GM12878 (cell line): ENCODE measurements around the gene CDH18. TPM values are rescaled to one million over a fixed set of nuclear protein-coding genes. Genes with fewer than 3 reads are reported as not detected.

Source experiments
- ATAC-seq: fragments of 200-7000 bp; cut with Tn5 transposase; 3 replicates; pipeline ENCODE4 v1.9.1; 2020; ENCODE audit warnings: mild to moderate bottlenecking, moderate library complexity
- BruUV-seq: library from RNA; stranded (reverse); fragments of 400-500 nt; replicated peaks from 2 replicates; lab custom pipeline; 2021; lab: Mats Ljungman, UMichigan
- CTCF ChIA-PET: fragments of 300-600 bp; sonication (Branson Sonifier 250); formaldehyde crosslinking; extraction: SDS; loops from one replicate; lab custom pipeline; 2021; ENCODE audit warnings: inconsistent platforms; lab: Yijun Ruan, JAX
- POLR2A ChIA-PET: fragments of 350-600 bp; formaldehyde crosslinking; extraction: SDS; loops from one replicate; lab custom pipeline; 2021; ENCODE audit warnings: inconsistent platforms; lab: Charles Lee
- RAD21 ChIA-PET: fragments of 300-600 bp; sonication (Branson Sonifier 250); formaldehyde crosslinking; loops from one replicate; lab custom pipeline; 2023; ENCODE audit warnings: antibody characterized with exemption; ENCODE audit not compliant: unreplicated experiment; lab: Charles Lee
- SMC1A ChIA-PET: fragments of 300-600 bp; sonication (Branson Sonifier 250); formaldehyde crosslinking; loops from one replicate; lab custom pipeline; 2023; ENCODE audit not compliant: unreplicated experiment, uncharacterized antibody; lab: Charles Lee
- DNase-seq: peaks from one replicate; pipeline ENCODE4 v3.0.0-alpha.2; 2011; ENCODE audit warnings: low read depth, low spot score
- FAIRE-seq: peaks from 3 replicates; lab custom pipeline; 2011; peaks lifted over from hg19 to GRCh38; lab: Jason Lieb, UNC
- H2AFZ ChIP-seq: 2 replicates; pipeline ENCODE4 v1.6.0; 2011; ENCODE audit warnings: low read depth, low read length, control low read depth; ENCODE audit not compliant: control insufficient read depth
- H3K27ac ChIP-seq: 2 replicates; pipeline ENCODE4 v1.5.1; 2011; ENCODE audit warnings: control low read depth; ENCODE audit not compliant: control insufficient read depth, insufficient read depth
- H3K27me3 ChIP-seq, 2 experiments: replicated peaks in 1 of 2; 2 replicates each; pipeline versions ENCODE4 v1.6.0 to v1.6.1; 2011; ENCODE audit warnings: low read length in 1 of 2; ENCODE audit not compliant: control insufficient read depth in 2 of 2, insufficient read depth in 2 of 2
- H3K36me3 ChIP-seq, 2 experiments: 2 replicates each; pipeline ENCODE4 v1.5.1; 2011; ENCODE audit warnings: low read length in 1 of 2; ENCODE audit not compliant: control insufficient read depth in 2 of 2, insufficient read depth in 2 of 2
- H3K4me1 ChIP-seq: 2 replicates; pipeline ENCODE4 v1.6.1; 2011; ENCODE audit warnings: mild to moderate bottlenecking, low read length, moderate library complexity, mixed read lengths; ENCODE audit not compliant: control insufficient read depth, insufficient read depth
- H3K4me2 ChIP-seq: 2 replicates; pipeline ENCODE4 v1.6.0; 2011; ENCODE audit warnings: control low read depth; ENCODE audit not compliant: control insufficient read depth, insufficient read depth
- H3K4me3 ChIP-seq: fragments of 200-600 bp; sonication (generic); 2 replicates; pipeline ENCODE4 v1.5.1; 2016
- H3K79me2 ChIP-seq: 2 replicates; pipeline ENCODE4 v1.6.0; 2011; ENCODE audit warnings: low read length; ENCODE audit not compliant: control insufficient read depth, insufficient read depth
- H3K9ac ChIP-seq: 2 replicates; pipeline ENCODE4 v1.8.0; 2011; ENCODE audit warnings: low read length, control low read depth, mixed read lengths; ENCODE audit not compliant: control insufficient read depth, insufficient read depth
- H3K9me3 ChIP-seq: replicated peaks from 3 replicates; pipeline ENCODE4 v1.5.1; 2011; ENCODE audit warnings: mild to moderate bottlenecking, low read length; ENCODE audit not compliant: control insufficient read depth, insufficient read depth
- H4K20me1 ChIP-seq: 2 replicates; pipeline ENCODE4 v1.6.0; 2011; ENCODE audit not compliant: control insufficient read depth, insufficient read depth
- DPF2 ChIP-seq: fragments of 450-650 bp; IDR thresholded peaks from 2 replicates; pipeline ENCODE4 v1.6.1; 2017; ENCODE audit warnings: mild to moderate bottlenecking
- EED ChIP-seq: sonication (generic); IDR thresholded peaks from 2 replicates; pipeline ENCODE4 v1.6.1; 2016; ENCODE audit warnings: antibody characterized with exemption, low read depth
- EP300 ChIP-seq, 2 experiments: fragments of 150-350 bp in 1 of 2; IDR thresholded peaks; 2 replicates each; pipeline ENCODE4 v1.6.1; 2011 to 2012; ENCODE audit warnings: low read depth in 2 of 2, low read length in 2 of 2, borderline replicate concordance in 1 of 2, improper control_type of control experiment in 1 of 2, inconsistent platforms in 1 of 2; ENCODE audit not compliant: control insufficient read depth in 1 of 2
- EZH2 ChIP-seq: IDR thresholded peaks from 2 replicates; pipeline ENCODE4 v1.6.1; 2012; ENCODE audit warnings: low read depth, mild to moderate bottlenecking, control low read depth, inconsistent platforms, low read length, borderline replicate concordance; ENCODE audit not compliant: control insufficient read depth
- HDAC6 ChIP-seq: fragments of 200-600 bp; sonication (generic); IDR thresholded peaks from one replicate; pipeline ENCODE4 v1.8.0; 2017; ENCODE audit warnings: antibody characterized with exemption; ENCODE audit not compliant: unreplicated experiment
- IRF4 ChIP-seq: IDR thresholded peaks from 2 replicates; pipeline ENCODE4 v1.6.1; 2011; ENCODE audit warnings: low read depth, low read length
- KLF5 ChIP-seq: fragments of 450-650 bp; IDR thresholded peaks from 2 replicates; pipeline ENCODE4 v1.6.1; 2014; ENCODE audit warnings: mild to moderate bottlenecking; ENCODE audit not compliant: partially characterized antibody
- MYC ChIP-seq: IDR thresholded peaks from 2 replicates; pipeline ENCODE4 v1.6.1; 2011; ENCODE audit warnings: mild to moderate bottlenecking, low read length, moderate library complexity, inconsistent platforms; ENCODE audit not compliant: insufficient read depth, insufficient replicate concordance, insufficient read length, severe bottlenecking
- PRDM15 ChIP-seq: fragments of 450-650 bp; formaldehyde crosslinking; IDR thresholded peaks from 2 replicates; pipeline ENCODE4 v1.4.0; 2020; ENCODE audit warnings: mild to moderate bottlenecking, moderate library complexity
- SMAD1 ChIP-seq: fragments of 450-650 bp; IDR thresholded peaks from 2 replicates; pipeline ENCODE4 v1.6.1; 2018; ENCODE audit warnings: mild to moderate bottlenecking, low read depth; ENCODE audit not compliant: partially characterized antibody
- SREBF2 ChIP-seq: IDR thresholded peaks from 2 replicates; pipeline ENCODE4 v1.6.1; 2012; ENCODE audit warnings: mild to moderate bottlenecking, low read length
- USF1 ChIP-seq: IDR thresholded peaks from 2 replicates; pipeline ENCODE4 v1.6.1; 2011; ENCODE audit warnings: borderline replicate concordance, low read depth, mild to moderate bottlenecking, moderate library complexity, mixed read lengths, low read length; ENCODE audit not compliant: insufficient read depth; ENCODE audit errors: extremely low read length
- ZNF622 ChIP-seq: fragments of 450-650 bp; IDR thresholded peaks from 2 replicates; pipeline ENCODE4 v1.6.1; 2017; ENCODE audit warnings: mild to moderate bottlenecking, inconsistent platforms
- WGBS: methylation state at CpG from one replicate; pipeline ENCODE4 v1.1.6; 2016; ENCODE audit warnings: low lambda C conversion rate; ENCODE audit not compliant: insufficient replicate concordance, insufficient coverage; ENCODE audit errors: missing lambda C conversion rate; 5-methylcytosine and 5-hydroxymethylcytosine counted together
- in situ Hi-C: fragments of 300-500 bp; cut with MboI; formaldehyde crosslinking; loops from 9 replicates; pipeline ENCODE4 v1.14.3; 2018; ENCODE audit warnings: mixed read lengths
- intact Hi-C: fragments of 100-400 bp; cut with micrococcal nuclease; formaldehyde crosslinking; loops from one replicate; pipeline ENCODE4 v1.14.2; 2022; ENCODE audit not compliant: unreplicated experiment
- polyA plus RNA-seq, 11 experiments: library from polyadenylated mRNA; depleted of rRNA in 4 of 11; unstranded in 6 of 11; stranded (reverse) in 5 of 11; fragments of >200 nt; fragmentation: Nextera tagmentation in 4 of 11; fragmentation: Illumina TruSeq in 1 of 11; extraction: Ambion mirVana in 4 of 11; extraction: Trizol in 1 of 11; gene quantifications; 1 replicate in 1 of 11; 2 replicates in 10 of 11; pipeline versions ENCODE4 v1.2.1 to v1.2.3, GENCODE V29; 2011 to 2016; ENCODE audit warnings: inconsistent platforms in 2 of 11, missing spikeins in 2 of 11, low read depth in 1 of 11
- total RNA-seq, 4 experiments: library from RNA; depleted of rRNA in 3 of 4; stranded (reverse); fragments of >200 nt in 3 of 4; fragmentation: Illumina TruSeq in 1 of 4; extraction: Trizol in 1 of 4; gene quantifications; 2 replicates each; pipeline versions ENCODE4 v1.2.1 to v1.2.3, GENCODE V29; 2013 to 2021

Gene CDH18
- total and polyA plus RNA-seq, 10 of the 15 experiments (the other 5 are each of a cell fraction or from before 2014, with no cell fraction given) = 0.41 TPM; not detected in 9

GRCh38 chr5:19498852-19499251 is 489.1 kb downstream of the CDH18 start:
- RAD21 ChIA-PET = no interaction called here
- 14% methylated on average over 2 of the region's 2 CpGs for WGBS
- BruUV-seq = no TSS peak

GRCh38 chr5:19497229-19497815 is 490.7 kb downstream of the CDH18 start:
- Histone ChIP-seq H3K27ac (no peak overlapping the region), H3K9me3 (no peaks in the 10 kb centered on the region), H4K20me1 (no peaks in the 10 kb centered on the region), H3K4me1 (no peaks in the 10 kb centered on the region), H2AFZ (no peak overlapping the region), H3K4me3 (no peak overlapping the region), H3K36me3 (no peaks in the 10 kb centered on the region), H3K27me3 (no peaks in the 10 kb centered on the region), H3K9ac (no peak overlapping the region), H3K79me2 (no peaks in the 10 kb centered on the region), H3K4me2 (no peak overlapping the region)
- no TSS peak for BruUV-seq
- ATAC-seq = no peak
- SMC1A ChIA-PET = no interaction called here
- in situ Hi-C loops = no loop called here
- RAD21 ChIA-PET = no interaction called here
- CTCF ChIA-PET = interaction anchor here (0.7 kb wide), 1 partner anchor 1104 kb away, joined by 3 read pairs; no protein-coding TSS in a partner anchor
- intact Hi-C loops = no loop called here
- no peak for FAIRE-seq
- WGBS = 12% methylated on average over 3 of the region's 3 CpGs
- DNase-seq = no peak
- POLR2A ChIA-PET = no interaction called here
- no peak for TF ChIP-seq MYC
- TF ChIP-seq KLF5 = no peak
- no peak for TF ChIP-seq SMAD1
- TF ChIP-seq IRF4 = no peak
- TF ChIP-seq DPF2 = no peak
- no peak for TF ChIP-seq USF1
- no peak for TF ChIP-seq ZNF622
- no peak for TF ChIP-seq HDAC6
- no peak for TF ChIP-seq EP300 (IDR thresholded peaks at IDR 0.05; ENCODE audit: borderline replicate concordance in 1 of 2, control insufficient read depth in 1 of 2, low read depth in 2 of 2, low read length in 2 of 2)
- no peak for TF ChIP-seq EED
- no peak for TF ChIP-seq PRDM15 (CRISPR knock-in tag)
- TF ChIP-seq EZH2 = no peak

More at GRCh38 chr5:19498852-19499251, 489.1 kb downstream of the CDH18 start:
- DNase-seq = no peak
- no peak for ATAC-seq
- in situ Hi-C loops = no loop called here
- intact Hi-C loops = no loop called here
- Histone ChIP-seq H3K4me3 (no peak overlapping the region), H3K9ac (no peak overlapping the region), H3K36me3 (no peaks in the 10 kb centered on the region), H3K9me3 (no peaks in the 10 kb centered on the region), H3K27ac (no peak overlapping the region), H3K4me1 (no peaks in the 10 kb centered on the region), H2AFZ (no peak overlapping the region), H3K4me2 (no peak overlapping the region), H4K20me1 (no peaks in the 10 kb centered on the region)
- CTCF ChIA-PET = no interaction called here
- POLR2A ChIA-PET = no interaction called here
- SMC1A ChIA-PET = interaction anchor here (0.9 kb wide), 1 partner anchor 14 kb away, joined by 3 read pairs; no protein-coding TSS in a partner anchor
- no peak for TF ChIP-seq SREBF2
- TF ChIP-seq, all 136 proteins: peak for 0
- FAIRE-seq = no peak
- H3K79me2 ChIP-seq = no peaks in the 10 kb centered on the region
- H3K27me3 ChIP-seq = no peaks in the 10 kb centered on the region
